Measurements from ENCODE around the gene CASK.

DNA sequence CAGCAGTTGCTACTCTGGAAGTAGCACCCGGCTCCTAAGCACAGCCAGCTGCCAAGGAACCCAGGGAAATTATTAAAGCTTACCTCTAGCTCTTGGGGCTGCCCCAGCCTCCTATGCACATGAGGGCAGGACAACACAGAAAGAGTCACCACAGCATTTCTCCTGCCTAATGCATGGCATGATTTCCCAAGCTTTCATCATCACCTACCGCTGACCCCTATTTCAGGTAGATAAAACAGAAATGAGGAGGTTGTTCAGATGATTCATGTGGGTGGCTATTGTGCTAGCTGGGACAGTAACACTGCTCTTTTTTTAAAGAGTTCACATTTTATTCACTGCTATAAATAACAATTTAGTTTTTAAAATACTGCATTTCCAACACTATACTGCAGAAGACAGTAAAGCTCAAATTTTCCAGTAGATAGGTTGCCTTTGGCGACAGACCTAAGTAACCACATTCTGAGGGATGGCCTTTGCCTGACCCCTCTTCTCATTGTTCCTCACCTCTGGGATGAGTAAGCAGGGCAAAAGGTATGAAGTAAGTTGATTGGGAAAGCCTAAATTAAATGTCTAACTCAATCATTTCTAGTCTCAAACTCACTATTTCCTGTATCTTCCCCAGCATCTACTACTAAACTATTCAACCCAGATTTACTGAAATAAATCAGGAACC lies 16.7 kb downstream of the CASK start:
- TF ChIP-seq ATF3 (CRISPR knock-in tag; conservative IDR thresholded peaks at IDR 0.05) (no peak), CBFB (CRISPR knock-in tag; IDR thresholded peaks at IDR 0.05; ENCODE audit: low read depth) (no peak)
- TF ChIP-seq, protein P1, sequence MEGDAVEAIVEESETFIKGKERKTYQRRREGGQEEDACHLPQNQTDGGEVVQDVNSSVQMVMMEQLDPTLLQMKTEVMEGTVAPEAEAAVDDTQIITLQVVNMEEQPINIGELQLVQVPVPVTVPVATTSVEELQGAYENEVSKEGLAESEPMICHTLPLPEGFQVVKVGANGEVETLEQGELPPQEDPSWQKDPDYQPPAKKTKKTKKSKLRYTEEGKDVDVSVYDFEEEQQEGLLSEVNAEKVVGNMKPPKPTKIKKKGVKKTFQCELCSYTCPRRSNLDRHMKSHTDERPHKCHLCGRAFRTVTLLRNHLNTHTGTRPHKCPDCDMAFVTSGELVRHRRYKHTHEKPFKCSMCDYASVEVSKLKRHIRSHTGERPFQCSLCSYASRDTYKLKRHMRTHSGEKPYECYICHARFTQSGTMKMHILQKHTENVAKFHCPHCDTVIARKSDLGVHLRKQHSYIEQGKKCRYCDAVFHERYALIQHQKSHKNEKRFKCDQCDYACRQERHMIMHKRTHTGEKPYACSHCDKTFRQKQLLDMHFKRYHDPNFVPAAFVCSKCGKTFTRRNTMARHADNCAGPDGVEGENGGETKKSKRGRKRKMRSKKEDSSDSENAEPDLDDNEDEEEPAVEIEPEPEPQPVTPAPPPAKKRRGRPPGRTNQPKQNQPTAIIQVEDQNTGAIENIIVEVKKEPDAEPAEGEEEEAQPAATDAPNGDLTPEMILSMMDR (IDR thresholded peaks at IDR 0.05) = no peak

Data from WTC11 (cell line).